ENCODE measurements around the gene FAM13A. TPM values are rescaled to one million over a fixed set of nuclear protein-coding genes. Genes with fewer than 3 reads are reported as not detected.

The FAM13A gene
- total and polyA plus RNA-seq, 9 of the 15 experiments (the other 6 are each of a cell fraction or from before 2014, with no cell fraction given), result 11.3 to 23.3 (median 14.7) TPM

DNA sequence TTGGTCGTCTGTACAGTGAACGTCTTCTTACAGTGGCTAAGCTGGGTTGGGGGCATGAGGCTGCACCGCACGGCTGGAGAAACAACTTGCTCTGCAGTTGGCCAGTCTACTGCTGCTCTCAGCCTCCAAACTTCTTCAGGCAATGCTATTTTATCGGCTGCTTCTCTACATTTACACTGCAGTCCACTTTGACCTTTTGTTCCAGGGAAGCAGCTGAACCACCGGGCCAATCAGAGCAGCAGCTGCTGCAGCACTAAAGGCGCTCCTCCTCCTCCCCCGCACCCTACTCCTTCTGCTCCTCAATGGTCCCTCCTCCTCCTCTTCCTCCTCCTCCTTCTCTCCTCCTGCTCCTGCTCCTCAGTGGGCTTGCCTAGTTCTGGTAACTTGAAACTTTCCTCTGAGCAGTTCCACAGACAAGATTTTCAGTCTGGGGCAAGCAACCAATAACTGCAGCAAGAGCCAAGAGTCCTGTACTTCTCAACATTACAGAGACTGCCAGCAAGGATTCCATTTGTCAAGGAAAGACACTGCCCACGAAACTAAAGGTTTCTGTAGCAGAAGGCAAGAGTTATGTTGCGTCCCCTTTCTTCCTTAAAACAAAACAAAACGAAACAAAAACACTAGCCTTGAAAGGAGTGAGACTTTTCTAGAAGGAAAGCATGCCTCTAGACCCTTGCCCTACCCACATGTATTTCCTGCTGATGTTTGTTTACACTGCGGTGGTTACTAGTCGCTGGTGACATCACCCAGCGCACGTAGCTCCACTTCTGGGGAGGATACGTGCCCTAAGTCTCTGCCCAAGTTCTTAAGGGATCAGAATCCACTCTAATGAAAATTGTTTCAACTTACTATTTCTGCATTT lies 233.7 kb downstream of the FAM13A start (continued):
- TF ChIP-seq, protein P1, sequence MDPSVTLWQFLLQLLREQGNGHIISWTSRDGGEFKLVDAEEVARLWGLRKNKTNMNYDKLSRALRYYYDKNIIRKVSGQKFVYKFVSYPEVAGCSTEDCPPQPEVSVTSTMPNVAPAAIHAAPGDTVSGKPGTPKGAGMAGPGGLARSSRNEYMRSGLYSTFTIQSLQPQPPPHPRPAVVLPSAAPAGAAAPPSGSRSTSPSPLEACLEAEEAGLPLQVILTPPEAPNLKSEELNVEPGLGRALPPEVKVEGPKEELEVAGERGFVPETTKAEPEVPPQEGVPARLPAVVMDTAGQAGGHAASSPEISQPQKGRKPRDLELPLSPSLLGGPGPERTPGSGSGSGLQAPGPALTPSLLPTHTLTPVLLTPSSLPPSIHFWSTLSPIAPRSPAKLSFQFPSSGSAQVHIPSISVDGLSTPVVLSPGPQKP (CRISPR knock-in tag; IDR thresholded peaks at IDR 0.05), result no peak
- TF ChIP-seq, protein P2, sequence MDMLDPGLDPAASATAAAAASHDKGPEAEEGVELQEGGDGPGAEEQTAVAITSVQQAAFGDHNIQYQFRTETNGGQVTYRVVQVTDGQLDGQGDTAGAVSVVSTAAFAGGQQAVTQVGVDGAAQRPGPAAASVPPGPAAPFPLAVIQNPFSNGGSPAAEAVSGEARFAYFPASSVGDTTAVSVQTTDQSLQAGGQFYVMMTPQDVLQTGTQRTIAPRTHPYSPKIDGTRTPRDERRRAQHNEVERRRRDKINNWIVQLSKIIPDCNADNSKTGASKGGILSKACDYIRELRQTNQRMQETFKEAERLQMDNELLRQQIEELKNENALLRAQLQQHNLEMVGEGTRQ (CRISPR knock-in tag; IDR thresholded peaks at IDR 0.05), result no peak
- TF ChIP-seq PCBP2 (IDR thresholded peaks at IDR 0.05; ENCODE audit: low read depth, low read length, poor library complexity, severe bottlenecking), result no peak
- TF ChIP-seq SAFB (IDR thresholded peaks at IDR 0.05; ENCODE audit: borderline replicate concordance, low read depth, low read length), result no peak
- TF ChIP-seq, protein P3, sequence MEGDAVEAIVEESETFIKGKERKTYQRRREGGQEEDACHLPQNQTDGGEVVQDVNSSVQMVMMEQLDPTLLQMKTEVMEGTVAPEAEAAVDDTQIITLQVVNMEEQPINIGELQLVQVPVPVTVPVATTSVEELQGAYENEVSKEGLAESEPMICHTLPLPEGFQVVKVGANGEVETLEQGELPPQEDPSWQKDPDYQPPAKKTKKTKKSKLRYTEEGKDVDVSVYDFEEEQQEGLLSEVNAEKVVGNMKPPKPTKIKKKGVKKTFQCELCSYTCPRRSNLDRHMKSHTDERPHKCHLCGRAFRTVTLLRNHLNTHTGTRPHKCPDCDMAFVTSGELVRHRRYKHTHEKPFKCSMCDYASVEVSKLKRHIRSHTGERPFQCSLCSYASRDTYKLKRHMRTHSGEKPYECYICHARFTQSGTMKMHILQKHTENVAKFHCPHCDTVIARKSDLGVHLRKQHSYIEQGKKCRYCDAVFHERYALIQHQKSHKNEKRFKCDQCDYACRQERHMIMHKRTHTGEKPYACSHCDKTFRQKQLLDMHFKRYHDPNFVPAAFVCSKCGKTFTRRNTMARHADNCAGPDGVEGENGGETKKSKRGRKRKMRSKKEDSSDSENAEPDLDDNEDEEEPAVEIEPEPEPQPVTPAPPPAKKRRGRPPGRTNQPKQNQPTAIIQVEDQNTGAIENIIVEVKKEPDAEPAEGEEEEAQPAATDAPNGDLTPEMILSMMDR (IDR thresholded peaks at IDR 0.05 in 2 of 3, conservative IDR thresholded peaks at IDR 0.05 in 1 of 3; ENCODE audit: insufficient read depth in 2 of 3, low read depth in 1 of 3, low read length in 3 of 3), result no peak
- TF ChIP-seq ZNF12 (CRISPR knock-in tag; IDR thresholded peaks at IDR 0.05), result no peak
- TF ChIP-seq IRF2 (CRISPR knock-in tag; IDR thresholded peaks at IDR 0.05), result no peak
- no peak for TF ChIP-seq ZNF408 (CRISPR knock-in tag; IDR thresholded peaks at IDR 0.05; ENCODE audit: low read depth)
- TF ChIP-seq, protein P4, sequence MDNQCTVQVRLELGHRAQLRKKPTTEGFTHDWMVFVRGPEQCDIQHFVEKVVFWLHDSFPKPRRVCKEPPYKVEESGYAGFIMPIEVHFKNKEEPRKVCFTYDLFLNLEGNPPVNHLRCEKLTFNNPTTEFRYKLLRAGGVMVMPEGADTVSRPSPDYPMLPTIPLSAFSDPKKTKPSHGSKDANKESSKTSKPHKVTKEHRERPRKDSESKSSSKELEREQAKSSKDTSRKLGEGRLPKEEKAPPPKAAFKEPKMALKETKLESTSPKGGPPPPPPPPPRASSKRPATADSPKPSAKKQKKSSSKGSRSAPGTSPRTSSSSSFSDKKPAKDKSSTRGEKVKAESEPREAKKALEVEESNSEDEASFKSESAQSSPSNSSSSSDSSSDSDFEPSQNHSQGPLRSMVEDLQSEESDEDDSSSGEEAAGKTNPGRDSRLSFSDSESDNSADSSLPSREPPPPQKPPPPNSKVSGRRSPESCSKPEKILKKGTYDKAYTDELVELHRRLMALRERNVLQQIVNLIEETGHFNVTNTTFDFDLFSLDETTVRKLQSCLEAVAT (IDR thresholded peaks at IDR 0.05), result peak; percentile 30 to 87; a peak in 3 of 4 replicates
- TF ChIP-seq, protein P5, sequence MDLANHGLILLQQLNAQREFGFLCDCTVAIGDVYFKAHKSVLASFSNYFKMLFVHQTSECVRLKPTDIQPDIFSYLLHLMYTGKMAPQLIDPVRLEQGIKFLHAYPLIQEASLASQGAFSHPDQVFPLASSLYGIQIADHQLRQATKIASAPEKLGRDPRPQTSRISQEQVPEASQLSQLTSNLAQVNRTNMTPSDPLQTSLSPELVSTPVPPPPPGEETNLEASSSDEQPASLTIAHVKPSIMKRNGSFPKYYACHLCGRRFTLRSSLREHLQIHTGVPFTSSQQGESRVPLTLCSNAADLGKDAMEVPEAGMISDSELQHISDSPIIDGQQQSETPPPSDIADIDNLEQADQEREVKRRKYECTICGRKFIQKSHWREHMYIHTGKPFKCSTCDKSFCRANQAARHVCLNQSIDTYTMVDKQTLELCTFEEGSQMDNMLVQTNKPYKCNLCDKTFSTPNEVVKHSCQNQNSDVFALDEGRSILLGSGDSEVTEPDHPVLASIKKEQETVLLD (IDR thresholded peaks at IDR 0.05), result no peak
- no peak for TF ChIP-seq STAT5A (IDR thresholded peaks at IDR 0.05; ENCODE audit: borderline replicate concordance, low read length)
- no peak for TF ChIP-seq NFE2 (IDR thresholded peaks at IDR 0.05; ENCODE audit: low read depth)
- TF ChIP-seq POLR2AphosphoS2 (IDR thresholded peaks at IDR 0.05; ENCODE audit: low read length), result no peak
- no peak for TF ChIP-seq BMI1 (IDR thresholded peaks at IDR 0.05; ENCODE audit: low read length)
- TF ChIP-seq BRF1 (IDR thresholded peaks at IDR 0.05; ENCODE audit: borderline replicate concordance, extremely low read depth, insufficient read length), result no peak
- TF ChIP-seq, protein P6, sequence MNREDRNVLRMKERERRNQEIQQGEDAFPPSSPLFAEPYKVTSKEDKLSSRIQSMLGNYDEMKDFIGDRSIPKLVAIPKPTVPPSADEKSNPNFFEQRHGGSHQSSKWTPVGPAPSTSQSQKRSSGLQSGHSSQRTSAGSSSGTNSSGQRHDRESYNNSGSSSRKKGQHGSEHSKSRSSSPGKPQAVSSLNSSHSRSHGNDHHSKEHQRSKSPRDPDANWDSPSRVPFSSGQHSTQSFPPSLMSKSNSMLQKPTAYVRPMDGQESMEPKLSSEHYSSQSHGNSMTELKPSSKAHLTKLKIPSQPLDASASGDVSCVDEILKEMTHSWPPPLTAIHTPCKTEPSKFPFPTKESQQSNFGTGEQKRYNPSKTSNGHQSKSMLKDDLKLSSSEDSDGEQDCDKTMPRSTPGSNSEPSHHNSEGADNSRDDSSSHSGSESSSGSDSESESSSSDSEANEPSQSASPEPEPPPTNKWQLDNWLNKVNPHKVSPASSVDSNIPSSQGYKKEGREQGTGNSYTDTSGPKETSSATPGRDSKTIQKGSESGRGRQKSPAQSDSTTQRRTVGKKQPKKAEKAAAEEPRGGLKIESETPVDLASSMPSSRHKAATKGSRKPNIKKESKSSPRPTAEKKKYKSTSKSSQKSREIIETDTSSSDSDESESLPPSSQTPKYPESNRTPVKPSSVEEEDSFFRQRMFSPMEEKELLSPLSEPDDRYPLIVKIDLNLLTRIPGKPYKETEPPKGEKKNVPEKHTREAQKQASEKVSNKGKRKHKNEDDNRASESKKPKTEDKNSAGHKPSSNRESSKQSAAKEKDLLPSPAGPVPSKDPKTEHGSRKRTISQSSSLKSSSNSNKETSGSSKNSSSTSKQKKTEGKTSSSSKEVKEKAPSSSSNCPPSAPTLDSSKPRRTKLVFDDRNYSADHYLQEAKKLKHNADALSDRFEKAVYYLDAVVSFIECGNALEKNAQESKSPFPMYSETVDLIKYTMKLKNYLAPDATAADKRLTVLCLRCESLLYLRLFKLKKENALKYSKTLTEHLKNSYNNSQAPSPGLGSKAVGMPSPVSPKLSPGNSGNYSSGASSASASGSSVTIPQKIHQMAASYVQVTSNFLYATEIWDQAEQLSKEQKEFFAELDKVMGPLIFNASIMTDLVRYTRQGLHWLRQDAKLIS (CRISPR knock-in tag; IDR thresholded peaks at IDR 0.05), result no peak

All from K562 (cell line).